Vagina (tissue), 2 donors: Measurements from ENCODE around the gene FZR1. TPM values are rescaled to one million over a fixed set of nuclear protein-coding genes. Genes with fewer than 3 reads are reported as not detected.

Experiments
- DNase-seq, 2 donors: peaks; one replicate each; pipeline ENCODE4 v3.0.0-alpha.2; 2017; ENCODE audit errors: extremely low spot score in 2 of 2
- H3K27ac ChIP-seq: fragments of 200-600 bp; sonication (generic); one replicate; pipeline ENCODE4 v1.5.1; 2019
- H3K27me3 ChIP-seq: fragments of 200-600 bp; sonication (generic); one replicate; pipeline ENCODE4 v1.5.1; 2019
- H3K36me3 ChIP-seq, 2 donors: fragments of 200-600 bp; sonication (generic); one replicate each; pipeline ENCODE4 v1.5.1; 2017 to 2019
- H3K4me1 ChIP-seq: fragments of 200-600 bp; sonication (generic); one replicate; pipeline ENCODE4 v1.5.1; 2019
- H3K4me3 ChIP-seq, 2 donors: fragments of 200-600 bp; sonication (generic); 1 replicate in 1 of 2; 2 replicates in 1 of 2; pipeline ENCODE4 v1.5.1; 2016 to 2019
- H3K9me3 ChIP-seq: fragments of 200-600 bp; sonication (generic); one replicate; pipeline ENCODE4 v1.5.1; 2019
- CTCF ChIP-seq, 3 experiments: fragments of 450-650 bp in 2 of 3; fragments of 200-600 bp in 1 of 3; sonication (generic) in 1 of 3; IDR thresholded peaks; one replicate each; pipeline ENCODE4 v1.5.1; 2017 to 2019; ENCODE audit warnings: antibody characterized with exemption in 3 of 3, mild to moderate bottlenecking in 2 of 3, moderate library complexity in 2 of 3
- POLR2A ChIP-seq, 2 donors: fragments of 450-650 bp; IDR thresholded peaks; one replicate each; pipeline ENCODE4 v1.6.1; 2017; ENCODE audit warnings: antibody characterized with exemption in 2 of 2, mild to moderate bottlenecking in 2 of 2, moderate library complexity in 2 of 2
- POLR2AphosphoS5 ChIP-seq, 2 donors: sonication (generic); formaldehyde crosslinking; IDR thresholded peaks; one replicate each; pipeline ENCODE4 v1.9.0; 2017; ENCODE audit warnings: antibody characterized with exemption in 2 of 2, mild to moderate bottlenecking in 2 of 2, low read depth in 1 of 2; ENCODE audit not compliant: insufficient read depth in 1 of 2
- intact Hi-C: fragments of 100-400 bp; cut with DNase I; formaldehyde crosslinking; loops from one replicate; pipeline ENCODE4 v1.15.1; 2023
- total RNA-seq: library from RNA; depleted of rRNA; stranded (reverse); fragments of >200 nt; gene quantifications from one replicate; pipeline ENCODE4 v1.2.3, GENCODE V29; 2016

The FZR1 gene
- total RNA-seq, 1 donor from 2014 or later, result 29.2 TPM

GRCh38 chr19:3464587-3465235 lies 41.4 kb upstream of the FZR1 start:
- H3K4me1 ChIP-seq, result peaks cover 22% of the 10 kb centered on the region
- intact Hi-C loops, result no loop called here
- no peaks in the 10 kb centered on the region for H3K9me3 ChIP-seq
- H3K4me3 ChIP-seq, result no peak overlapping the region
- DNase-seq, result no peak
- TF ChIP-seq POLR2A (IDR thresholded peaks at IDR 0.05) (no peak), POLR2AphosphoS5 (IDR thresholded peaks at IDR 0.05; ENCODE audit: insufficient read depth in 1 of 2, low read depth in 1 of 2) (no peak), CTCF (IDR thresholded peaks at IDR 0.05) (no peak)
- H3K36me3 ChIP-seq, result peaks cover 0 to 20% of the 10 kb centered on the region in 2 donors
- peak overlapping the region; percentile 69 for H3K27ac ChIP-seq
- no peaks in the 10 kb centered on the region for H3K27me3 ChIP-seq

- Histone ChIP-seq H3K9me3 (no peaks in the 10 kb centered on the region), H3K27ac (peak overlapping the region; percentile 68), H3K4me3 (no peak overlapping the region), H3K36me3 (peaks cover 0 to 20% of the 10 kb centered on the region in 2 donors), H3K4me1 (peaks cover 15% of the 10 kb centered on the region), H3K27me3 (no peaks in the 10 kb centered on the region)
- no peak for TF ChIP-seq CTCF (IDR thresholded peaks at IDR 0.05)
- no peak for TF ChIP-seq POLR2A (IDR thresholded peaks at IDR 0.05)
- TF ChIP-seq POLR2AphosphoS5 (IDR thresholded peaks at IDR 0.05; ENCODE audit: insufficient read depth in 1 of 2, low read depth in 1 of 2), result no peak
- no peak for DNase-seq
- intact Hi-C loops, result no loop called here
These were observed 40.6 kb upstream of the FZR1 start for GRCh38 chr19:3465552-3465951.

GRCh38 chr19:3466635-3467034 lies 39.5 kb upstream of the FZR1 start:
- H3K27me3 ChIP-seq, result no peaks in the 10 kb centered on the region
- H3K36me3 ChIP-seq, result peaks cover 0 to 15% of the 10 kb centered on the region in 2 donors
- DNase-seq, result no peak
- H3K4me3 ChIP-seq, result no peak overlapping the region
- H3K9me3 ChIP-seq, result no peaks in the 10 kb centered on the region
- intact Hi-C loops, result no loop called here
- TF ChIP-seq POLR2AphosphoS5 (IDR thresholded peaks at IDR 0.05; ENCODE audit: insufficient read depth in 1 of 2, low read depth in 1 of 2) (no peak), POLR2A (IDR thresholded peaks at IDR 0.05) (no peak), CTCF (IDR thresholded peaks at IDR 0.05) (no peak)
- peak overlapping the region; percentile 68 for H3K27ac ChIP-seq
- peaks cover 22% of the 10 kb centered on the region for H3K4me1 ChIP-seq

- H3K27me3 ChIP-seq, result no peaks in the 10 kb centered on the region
- intact Hi-C loops, result no loop called here
- H3K27ac ChIP-seq, result peak overlapping the region; percentile 68
- H3K4me3 ChIP-seq, result no peak overlapping the region
- peaks cover 22% of the 10 kb centered on the region for H3K4me1 ChIP-seq
- H3K36me3 ChIP-seq, result peaks cover 0 to 14% of the 10 kb centered on the region in 2 donors
- DNase-seq, result no peak
- no peak for TF ChIP-seq POLR2AphosphoS5 (IDR thresholded peaks at IDR 0.05; ENCODE audit: insufficient read depth in 1 of 2, low read depth in 1 of 2)
- H3K9me3 ChIP-seq, result no peaks in the 10 kb centered on the region
These were observed 38.5 kb upstream of the FZR1 start for GRCh38 chr19:3467437-3468198.

- intact Hi-C loops, result no loop called here
- no peaks in the 10 kb centered on the region for H3K27me3 ChIP-seq
- peaks cover 0 to 8% of the 10 kb centered on the region in 2 donors for H3K36me3 ChIP-seq
- no peaks in the 10 kb centered on the region for H3K9me3 ChIP-seq
- DNase-seq, result no peak
- H3K4me3 ChIP-seq, result no peak overlapping the region
- peaks cover 22% of the 10 kb centered on the region for H3K4me1 ChIP-seq
- peak overlapping the region; percentile 34 for H3K27ac ChIP-seq
- TF ChIP-seq POLR2A (IDR thresholded peaks at IDR 0.05) (no peak), POLR2AphosphoS5 (IDR thresholded peaks at IDR 0.05; ENCODE audit: insufficient read depth in 1 of 2, low read depth in 1 of 2) (no peak), CTCF (IDR thresholded peaks at IDR 0.05) (no peak)
These were observed 37.9 kb upstream of the FZR1 start for GRCh38 chr19:3468211-3468610.
